Fibroblast of mammary gland (primary cell): ENCODE measurements around the gene PRKG1.
"Not testable (repeated sequence)": the region's sequence is repeated elsewhere in the genome, so short reads cannot be mapped to it uniquely, and the experiment has no call there.

Experiments
- DNase-seq: peaks from one replicate; pipeline ENCODE4 v3.0.0-alpha.2; 2010; ENCODE audit warnings: low read depth
- H3K4me3 ChIP-seq: 2 replicates; pipeline ENCODE4 v1.5.1; 2011; ENCODE audit warnings: low read depth, mild to moderate bottlenecking, low read length, moderate library complexity; ENCODE audit not compliant: control insufficient read depth
- CTCF ChIP-seq: conservative IDR thresholded peaks from 2 replicates; pipeline ENCODE4 v1.5.1; 2011; ENCODE audit warnings: low read depth, low read length, inconsistent platforms; ENCODE audit not compliant: control insufficient read depth, insufficient read depth

Gene PRKG1

GRCh38 chr10:51748959-51749358, 674.7 kb downstream of the PRKG1 start:
- no peak overlapping the region for H3K4me3 ChIP-seq
- no peak for DNase-seq
- no peak for TF ChIP-seq CTCF

GRCh38 chr10:51758366-51758765, 684.1 kb downstream of the PRKG1 start:
- no peak for TF ChIP-seq CTCF

GRCh38 chr10:51758838-51759237, 684.6 kb downstream of the PRKG1 start:
- not testable (repeated sequence) for DNase-seq, H3K4me3 ChIP-seq

More at GRCh38 chr10:51758366-51758765, 684.1 kb downstream of the PRKG1 start:
- no peak for DNase-seq
- H3K4me3 ChIP-seq, result no peak overlapping the region

- no peak for TF ChIP-seq CTCF
- H3K4me3 ChIP-seq, result no peak overlapping the region
- DNase-seq, result no peak
Measured at GRCh38 chr10:51759896-51760534, 685.7 kb downstream of the PRKG1 start.

- no peak for TF ChIP-seq CTCF
- H3K4me3 ChIP-seq, result no peak overlapping the region
- no peak for DNase-seq
Measured at GRCh38 chr10:51760864-51761640, 686.8 kb downstream of the PRKG1 start.

- no peak for DNase-seq
- no peak for TF ChIP-seq CTCF
- no peak overlapping the region for H3K4me3 ChIP-seq
Measured at GRCh38 chr10:51763746-51764145, 689.5 kb downstream of the PRKG1 start.

- H3K4me3 ChIP-seq, result no peak overlapping the region
- DNase-seq, result no peak
- no peak for TF ChIP-seq CTCF
Measured at GRCh38 chr10:51765284-51765971, 691.1 kb downstream of the PRKG1 start.
